SW 1271 (cell line): Measurements from ENCODE around the gene TLR9.
"Not testable (repeated sequence)": the region's sequence is repeated elsewhere in the genome, so short reads cannot be mapped to it uniquely, and the experiment has no call there.

Experiments used
- DNase-seq, 2 experiments: peaks; one replicate each; lab custom pipeline; 2025; lab: John Stamatoyannopoulos, UW

TLR9 gene, protein sequence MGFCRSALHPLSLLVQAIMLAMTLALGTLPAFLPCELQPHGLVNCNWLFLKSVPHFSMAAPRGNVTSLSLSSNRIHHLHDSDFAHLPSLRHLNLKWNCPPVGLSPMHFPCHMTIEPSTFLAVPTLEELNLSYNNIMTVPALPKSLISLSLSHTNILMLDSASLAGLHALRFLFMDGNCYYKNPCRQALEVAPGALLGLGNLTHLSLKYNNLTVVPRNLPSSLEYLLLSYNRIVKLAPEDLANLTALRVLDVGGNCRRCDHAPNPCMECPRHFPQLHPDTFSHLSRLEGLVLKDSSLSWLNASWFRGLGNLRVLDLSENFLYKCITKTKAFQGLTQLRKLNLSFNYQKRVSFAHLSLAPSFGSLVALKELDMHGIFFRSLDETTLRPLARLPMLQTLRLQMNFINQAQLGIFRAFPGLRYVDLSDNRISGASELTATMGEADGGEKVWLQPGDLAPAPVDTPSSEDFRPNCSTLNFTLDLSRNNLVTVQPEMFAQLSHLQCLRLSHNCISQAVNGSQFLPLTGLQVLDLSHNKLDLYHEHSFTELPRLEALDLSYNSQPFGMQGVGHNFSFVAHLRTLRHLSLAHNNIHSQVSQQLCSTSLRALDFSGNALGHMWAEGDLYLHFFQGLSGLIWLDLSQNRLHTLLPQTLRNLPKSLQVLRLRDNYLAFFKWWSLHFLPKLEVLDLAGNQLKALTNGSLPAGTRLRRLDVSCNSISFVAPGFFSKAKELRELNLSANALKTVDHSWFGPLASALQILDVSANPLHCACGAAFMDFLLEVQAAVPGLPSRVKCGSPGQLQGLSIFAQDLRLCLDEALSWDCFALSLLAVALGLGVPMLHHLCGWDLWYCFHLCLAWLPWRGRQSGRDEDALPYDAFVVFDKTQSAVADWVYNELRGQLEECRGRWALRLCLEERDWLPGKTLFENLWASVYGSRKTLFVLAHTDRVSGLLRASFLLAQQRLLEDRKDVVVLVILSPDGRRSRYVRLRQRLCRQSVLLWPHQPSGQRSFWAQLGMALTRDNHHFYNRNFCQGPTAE

DNA sequence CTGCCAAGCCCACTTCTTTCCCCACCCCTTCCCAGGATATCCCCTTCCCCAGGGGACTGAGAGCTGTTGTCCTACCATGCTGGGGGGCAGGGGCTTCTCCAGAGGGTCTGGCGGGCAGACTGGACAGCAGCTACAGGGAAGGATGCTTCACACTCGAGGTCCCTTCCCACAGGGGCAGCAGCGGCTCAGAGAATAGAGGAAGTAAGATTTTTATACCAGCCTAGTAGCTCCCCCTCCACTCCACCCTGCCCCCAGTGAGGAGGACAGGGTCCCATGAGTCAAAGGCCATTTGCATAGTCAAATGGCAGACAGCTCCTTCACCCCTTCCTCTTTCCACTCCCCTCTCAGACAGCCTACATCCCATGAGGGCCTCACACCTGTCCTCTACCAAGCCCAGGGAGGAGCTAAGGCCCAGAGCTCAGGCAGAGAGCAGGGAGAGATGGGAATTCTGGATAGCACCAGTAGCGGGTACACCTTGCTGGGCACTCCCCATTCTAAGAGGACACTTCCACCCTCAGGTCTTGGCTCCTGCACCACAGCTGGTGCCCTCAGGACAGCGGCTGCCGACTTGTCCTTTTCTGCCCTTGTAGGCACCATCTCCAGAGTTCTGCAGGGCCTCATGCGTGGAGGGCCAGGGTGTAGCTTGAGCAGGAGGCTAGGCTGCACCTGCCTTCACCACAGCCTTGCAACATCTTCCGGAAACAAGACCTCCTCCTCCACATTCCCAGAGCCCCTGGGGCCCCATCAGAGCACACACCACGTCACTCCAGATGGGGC is at the start of gene TLR9:
TSS of gene TLR9 (minus strand) at position 194 of the 777 bp plus-strand sequence. CDS start at position 78, 116 bp downstream.
- DNase-seq: no peak

DNA sequence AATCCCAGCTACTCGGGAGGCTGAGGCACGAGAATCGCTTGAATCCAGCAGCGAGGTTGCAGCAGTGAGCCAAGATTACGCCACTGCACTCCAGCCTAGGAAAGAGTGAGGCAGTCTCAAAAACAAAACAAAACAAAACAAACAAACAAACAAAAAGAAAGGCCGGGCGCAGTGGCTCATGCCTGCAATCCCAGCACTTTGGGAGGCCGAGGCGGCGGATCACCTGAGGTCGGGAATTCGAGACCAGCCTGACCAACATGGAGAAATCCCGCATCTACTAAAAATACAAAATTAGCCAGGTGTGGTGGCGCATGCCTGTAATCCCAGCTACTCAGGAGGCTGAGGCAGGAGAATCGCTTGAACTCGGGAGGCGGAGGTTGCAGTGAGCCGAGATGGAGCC is 49.3 kb upstream of the TLR9 start:
- not testable (repeated sequence) for DNase-seq

DNA sequence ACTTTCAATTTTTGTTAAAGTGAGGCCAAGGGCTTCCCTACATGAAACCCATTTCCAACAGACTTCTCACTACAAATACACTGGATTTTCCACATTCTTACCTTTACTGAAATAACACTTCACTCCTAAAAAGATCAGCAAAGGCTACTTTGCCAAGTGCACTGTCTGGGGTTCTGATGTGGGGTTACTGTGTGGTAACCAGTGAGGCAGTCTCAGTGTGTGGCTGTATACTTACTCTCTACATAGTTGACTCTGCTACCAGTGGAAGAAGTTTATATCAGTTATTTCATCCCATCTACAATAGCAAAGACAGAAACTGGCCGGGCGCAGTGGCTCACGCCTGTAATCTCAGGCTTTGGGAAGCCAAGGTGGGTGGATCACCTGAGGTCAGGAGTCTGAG is 47.4 kb upstream of the TLR9 start:
- no peak for DNase-seq

DNA sequence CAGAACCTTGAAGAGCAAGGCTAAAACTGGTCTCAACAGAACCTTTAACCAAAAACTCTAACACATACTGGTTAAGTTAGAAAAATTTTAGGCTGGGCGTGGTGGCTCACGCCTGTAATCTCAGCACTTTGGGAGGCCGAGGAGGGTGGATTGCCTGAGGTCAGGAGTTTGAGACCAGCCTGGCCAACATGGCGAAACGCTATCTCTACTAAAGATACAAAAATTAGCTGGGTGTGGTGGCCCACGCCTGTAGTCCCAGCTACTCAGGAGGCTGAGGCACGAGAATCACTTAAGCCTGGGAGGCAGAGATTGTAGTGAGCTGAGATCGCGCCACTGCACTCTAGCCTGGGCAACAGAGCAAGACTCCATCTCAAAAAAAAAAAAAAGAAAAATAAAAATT is 46.7 kb upstream of the TLR9 start:
- DNase-seq: not testable (repeated sequence)

DNA sequence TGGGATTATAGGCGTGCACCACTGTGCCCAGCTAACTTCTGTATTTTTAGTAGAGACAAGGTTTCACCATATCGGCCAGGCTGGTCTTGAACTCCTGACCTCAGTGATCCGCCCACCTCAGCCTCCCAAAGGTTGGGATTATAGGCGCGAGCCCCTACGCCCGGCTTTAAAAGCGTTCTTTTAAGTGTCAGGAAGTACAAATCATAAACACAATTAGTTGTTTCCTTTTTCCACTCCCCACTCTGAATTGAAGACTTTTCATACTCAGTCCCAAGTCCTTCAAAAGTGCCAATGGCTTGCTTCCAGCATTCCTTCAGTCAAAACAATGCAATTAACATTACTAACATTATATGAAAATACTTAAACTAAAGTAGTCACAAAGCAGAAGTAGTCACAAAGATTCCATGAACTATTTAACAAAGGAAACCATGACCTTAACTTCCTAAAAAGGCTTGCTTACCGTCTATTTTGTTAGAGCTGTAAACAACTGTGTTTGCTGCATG is 44.9 kb upstream of the TLR9 start:
- no peak for DNase-seq

DNA sequence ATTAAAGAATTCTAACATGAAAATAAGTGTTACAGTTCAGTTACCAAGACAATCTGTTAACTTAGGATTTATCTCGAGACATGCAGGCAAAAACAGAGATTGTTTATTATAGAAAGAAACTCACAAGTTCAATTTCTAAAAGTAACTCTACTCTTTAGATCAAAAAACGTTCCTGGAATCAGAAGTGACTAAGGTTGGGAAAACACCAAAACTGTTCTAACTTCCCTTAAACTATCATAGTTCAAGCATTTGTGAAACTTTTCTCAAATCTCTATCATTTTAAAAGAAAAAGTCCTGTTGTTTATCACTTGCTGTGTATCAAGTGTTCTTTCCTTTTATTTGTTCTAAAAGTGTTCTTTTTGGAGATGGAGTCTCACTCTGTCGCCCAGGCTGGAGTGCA is 44.3 kb upstream of the TLR9 start:
- no peak for DNase-seq

DNA sequence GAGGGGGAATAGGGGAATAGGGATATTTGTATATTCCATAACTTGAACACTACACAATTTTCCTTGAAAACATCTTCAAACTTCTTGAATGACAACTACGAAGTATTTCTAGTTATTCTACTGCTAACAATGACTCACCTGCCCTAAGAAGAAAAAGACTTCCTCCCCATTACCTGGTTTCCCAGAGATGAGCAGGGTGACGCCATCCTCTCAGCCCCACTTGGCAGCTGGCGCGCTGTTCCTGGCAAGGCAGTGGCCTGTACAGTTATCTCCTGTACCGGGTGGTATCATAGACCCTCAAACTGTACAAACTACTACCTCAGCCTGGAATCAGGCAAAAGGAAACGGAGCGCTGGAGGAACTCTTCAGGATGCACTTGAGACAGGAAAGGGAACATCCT is 42.6 kb upstream of the TLR9 start:
- no peak for DNase-seq

DNA sequence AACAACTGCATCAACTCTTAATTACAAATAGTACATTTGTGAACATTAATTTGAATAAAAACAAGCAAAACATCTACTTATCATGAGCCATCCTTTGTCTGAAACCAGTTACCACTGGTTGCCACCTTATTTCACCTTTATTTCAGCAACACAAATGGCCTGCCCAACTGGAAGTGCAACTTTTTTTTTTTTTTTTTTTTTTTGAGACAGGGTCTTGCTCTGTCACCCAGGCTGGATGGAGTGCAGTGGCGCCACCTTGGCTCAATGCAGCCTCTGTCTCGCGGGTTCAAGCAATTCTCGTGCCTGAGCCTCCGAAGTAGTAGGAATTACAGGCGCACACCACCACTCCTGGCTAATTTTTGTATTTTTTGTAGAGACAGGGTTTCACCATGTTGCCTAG is 39.9 kb upstream of the TLR9 start:
- no peak for DNase-seq

DNA sequence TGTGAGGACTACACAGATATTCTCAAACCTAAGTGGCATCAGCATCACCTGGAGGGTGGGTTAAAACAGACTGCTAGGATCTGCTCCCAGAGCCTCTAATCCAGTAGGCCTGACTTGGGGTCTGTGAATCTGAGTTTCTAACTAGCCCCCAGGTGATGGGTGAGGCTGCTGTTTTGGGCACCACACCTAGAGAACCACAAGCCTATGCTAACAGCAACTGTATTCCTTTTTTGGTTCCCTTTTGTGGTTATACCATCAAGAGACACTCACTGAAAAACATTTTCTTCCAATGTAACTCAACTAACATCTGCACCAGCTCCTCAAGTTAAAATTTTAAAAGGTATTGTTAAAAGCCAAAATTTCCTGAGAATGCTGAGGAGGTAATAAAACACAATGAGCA is 37.0 kb upstream of the TLR9 start:
- DNase-seq: no peak

DNA sequence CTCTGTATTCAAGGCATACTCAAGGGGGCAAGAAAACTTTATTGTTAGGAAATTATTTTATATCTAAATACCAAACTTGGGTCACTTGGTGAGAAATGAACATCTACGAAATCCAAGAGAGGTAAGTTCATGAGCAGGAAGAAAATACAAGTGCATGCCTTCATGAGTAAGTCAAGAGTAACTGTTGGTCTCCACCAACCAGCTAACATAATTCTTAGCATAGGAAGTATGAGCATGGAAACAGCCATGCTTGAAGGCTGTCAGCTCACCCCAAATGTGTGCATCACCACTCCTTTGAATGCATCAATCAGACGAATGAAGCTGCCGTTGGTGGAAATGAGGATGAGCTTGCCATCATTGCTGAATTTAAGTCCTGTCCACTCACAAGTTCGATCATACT is 34.0 kb upstream of the TLR9 start:
- no peak for DNase-seq

DNA sequence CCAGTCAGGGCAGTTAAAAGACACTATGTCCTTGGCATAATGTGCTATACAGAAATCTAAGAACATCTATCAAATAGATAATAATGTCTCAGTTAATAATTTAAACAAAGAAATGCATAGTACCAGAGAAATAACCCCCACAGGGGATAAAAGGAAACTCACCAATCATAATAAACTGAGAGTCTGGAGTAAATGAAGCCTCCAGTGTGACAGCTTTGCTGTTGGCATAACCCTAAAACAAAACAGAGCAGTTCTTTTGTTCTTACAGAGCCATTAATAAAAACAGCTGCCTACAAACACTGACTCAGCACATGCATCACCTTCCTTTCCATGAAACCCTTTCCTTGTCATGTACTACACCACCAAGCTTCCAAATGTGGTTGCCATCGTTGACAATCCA is 33.6 kb upstream of the TLR9 start:
- no peak for DNase-seq

DNA sequence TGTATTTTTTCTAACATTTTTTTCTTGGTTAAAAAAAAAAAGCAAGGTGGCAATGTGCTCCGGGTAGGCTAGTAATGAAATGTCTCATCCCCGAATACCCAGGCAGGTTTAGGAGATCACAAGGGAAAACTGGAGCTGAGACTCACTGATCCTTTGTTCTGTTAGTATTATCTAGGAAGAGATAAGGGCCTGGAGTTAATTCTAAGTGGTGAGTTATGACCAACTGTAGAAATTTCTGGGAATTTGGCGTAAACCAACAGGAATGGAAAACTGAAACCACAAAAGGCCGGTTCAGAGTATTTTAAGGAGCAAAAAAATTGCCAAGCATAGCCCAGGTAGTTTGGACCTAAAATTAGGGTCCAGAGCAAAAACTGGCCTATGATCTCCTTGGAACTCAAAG is 32.5 kb upstream of the TLR9 start:
- no peak for DNase-seq

DNA sequence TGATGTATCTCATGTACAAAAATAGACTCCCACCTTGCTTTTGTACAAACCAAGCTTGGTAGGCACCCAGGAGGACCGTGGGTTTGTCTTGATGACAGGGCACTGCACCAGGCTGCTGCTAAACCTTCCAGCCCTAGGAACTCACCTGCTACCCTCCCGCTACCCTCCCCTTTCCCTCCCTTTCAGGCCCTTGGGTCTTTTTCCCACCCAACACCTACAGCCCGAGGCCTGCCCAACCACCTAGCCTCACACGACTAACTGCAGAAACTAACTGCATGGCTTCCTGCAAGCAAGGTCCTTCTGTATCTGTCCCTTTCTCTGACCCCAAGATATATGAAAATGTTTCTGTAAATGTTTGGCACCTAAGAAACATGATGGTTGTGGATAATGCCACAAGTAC is 31.2 kb upstream of the TLR9 start:
- no peak for DNase-seq

DNA sequence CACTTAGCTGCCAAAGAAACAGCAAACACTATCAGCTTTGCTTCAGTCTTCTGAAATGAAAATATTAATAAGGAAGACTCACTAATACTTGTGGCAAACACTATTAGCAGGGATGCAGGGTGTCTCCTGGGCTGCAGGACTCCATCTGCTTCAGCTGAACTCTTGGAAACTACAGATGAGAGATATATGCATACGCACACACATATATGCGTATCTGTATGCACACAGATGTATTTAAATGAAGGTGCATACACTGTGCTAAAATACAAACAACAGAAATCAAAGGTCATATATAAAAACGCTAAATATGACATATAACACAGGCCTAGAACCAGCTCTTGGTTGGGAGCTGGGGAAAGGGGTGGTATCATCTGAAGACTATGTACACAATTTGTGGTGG is 30.7 kb upstream of the TLR9 start:
- no peak for DNase-seq

DNA sequence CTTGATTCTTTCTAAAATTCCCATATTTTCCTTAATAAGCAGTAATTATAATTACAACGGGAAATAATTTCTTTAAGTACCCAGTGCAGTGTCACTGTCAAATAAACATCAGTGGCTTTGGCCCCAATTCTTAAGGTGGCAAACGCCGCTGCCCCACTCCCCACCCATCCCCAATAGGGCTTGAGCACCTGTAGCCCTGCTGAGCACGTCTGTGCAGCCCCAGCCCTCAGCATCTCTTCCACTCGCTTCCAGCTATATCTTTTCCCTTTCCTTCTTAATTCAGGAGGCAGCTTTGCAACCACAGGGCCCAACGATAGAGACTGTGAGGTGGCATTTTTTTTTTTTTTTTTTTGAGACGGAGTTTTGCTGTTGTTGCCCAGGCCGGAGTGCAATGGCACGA is 29.2 kb upstream of the TLR9 start:
- DNase-seq: no peak

DNA sequence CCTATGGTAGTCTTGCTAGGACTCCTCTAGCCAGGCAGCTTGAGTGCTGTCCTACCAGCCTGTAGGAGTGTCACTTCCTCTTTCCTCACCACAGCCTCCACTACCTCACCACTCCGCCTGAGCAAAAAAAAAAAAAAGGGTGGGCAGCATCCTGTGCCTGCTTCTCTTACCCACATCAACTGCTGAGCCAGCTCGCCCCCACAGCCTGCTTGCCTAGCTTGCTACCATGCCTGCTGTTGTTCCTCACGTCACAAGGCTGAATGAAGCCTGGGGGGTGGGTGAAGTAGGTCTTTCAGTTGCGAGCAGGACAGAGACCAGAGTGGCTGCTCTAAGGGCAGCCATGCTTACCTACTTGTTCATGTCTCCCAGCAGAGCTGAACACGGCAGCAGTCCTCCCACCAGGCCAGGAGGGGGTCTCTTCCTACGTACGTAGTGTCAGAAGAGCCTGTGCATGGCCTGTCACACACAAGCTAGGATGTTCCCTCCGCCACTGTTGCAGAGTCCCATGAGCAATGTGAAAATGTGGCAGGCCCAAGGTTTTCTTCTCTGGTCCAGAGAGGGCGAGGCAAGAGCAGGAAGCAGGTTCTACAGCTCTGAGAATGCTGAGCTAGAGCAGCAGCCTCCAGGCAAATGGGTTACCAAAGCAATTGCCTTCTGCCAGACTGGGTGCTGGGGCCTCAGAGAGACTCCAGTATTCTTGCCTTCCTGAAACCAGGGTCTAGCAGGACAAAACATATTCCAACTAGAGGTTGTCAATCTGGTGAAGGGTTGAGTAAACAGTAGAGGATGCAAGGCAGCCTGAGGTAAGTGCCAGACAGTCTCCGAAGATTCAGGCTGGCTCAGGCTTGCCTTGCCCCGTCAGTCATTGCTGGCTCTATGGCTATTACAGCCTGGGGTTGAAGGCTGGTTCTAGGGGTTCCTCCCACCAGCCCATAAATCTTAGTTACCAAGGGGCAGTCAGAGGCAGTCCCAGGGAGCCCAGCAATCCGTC is 28.2 kb upstream of the TLR9 start:
- no peak for DNase-seq

DNA sequence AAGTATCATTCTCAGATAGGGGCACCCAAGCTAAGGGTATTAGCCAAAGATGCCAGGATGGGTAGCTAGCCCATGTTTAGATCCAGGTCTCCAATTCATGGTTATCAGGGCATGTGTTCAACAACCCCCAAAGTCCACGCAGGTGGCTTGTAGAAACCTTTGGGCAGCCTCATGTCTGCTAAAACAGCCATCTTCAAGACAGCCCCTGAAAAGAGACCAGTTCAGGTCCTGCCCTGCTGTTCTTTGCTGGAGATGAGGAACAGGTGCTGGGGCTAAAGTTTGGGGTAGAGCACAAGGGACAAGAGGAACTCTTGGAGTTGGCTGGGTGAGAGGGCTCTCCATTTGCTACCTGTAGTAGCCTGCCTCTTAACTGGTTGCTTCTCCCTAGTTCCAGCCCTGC is 24.7 kb upstream of the TLR9 start:
- no peak for DNase-seq

DNA sequence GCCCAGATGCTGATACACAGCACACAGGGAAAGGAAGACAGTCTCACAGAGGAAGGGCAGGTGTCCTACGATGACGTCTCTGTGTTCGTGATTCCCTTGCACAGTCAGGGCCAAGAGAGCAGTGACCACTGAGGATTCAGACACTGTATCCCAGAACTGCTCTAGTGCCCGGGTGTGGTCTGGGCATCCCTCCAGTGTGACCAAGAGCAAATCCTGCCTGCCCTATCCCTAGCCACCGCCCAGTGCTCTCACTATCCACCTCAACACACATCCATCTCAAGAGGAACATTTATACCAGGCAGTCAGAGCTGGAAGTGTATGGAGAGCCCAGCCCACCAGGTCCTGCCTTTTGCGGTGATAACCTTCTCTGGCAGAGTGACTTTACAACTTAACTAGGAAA is 24.2 kb upstream of the TLR9 start:
- DNase-seq: no peak

DNA sequence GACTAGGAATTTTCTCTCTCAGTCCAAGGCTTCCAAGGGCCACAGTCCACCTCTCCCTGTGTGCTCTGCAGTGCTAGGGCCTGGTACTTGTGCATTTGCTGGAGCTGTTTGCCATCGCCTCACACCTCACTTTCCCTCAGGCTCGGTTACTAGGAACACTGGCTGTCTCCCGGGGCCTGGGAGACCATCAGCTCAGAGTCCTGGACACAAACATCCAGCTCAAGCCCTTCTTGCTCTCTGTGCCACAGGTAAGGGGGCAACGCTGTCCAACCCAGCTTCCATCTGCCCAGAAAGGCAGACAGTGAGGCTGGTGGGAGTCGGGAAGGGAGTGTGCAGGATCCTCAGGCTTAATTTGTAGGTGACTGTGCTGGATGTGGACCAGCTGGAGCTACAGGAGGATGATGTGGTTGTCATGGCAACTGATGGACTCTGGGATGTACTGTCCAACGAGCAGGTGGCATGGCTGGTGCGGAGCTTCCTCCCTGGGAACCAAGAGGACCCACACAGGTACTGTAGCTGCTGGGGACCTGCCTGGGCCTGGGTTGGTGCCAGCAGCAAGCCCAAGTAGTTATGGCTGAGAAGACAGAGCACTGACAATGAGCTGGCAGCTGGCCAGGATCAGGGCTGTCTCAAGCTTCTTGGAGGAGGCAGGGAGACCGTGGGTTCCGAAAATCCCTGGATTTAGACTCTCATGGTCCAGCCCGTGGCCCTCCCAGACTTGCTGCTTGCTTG is 23.5 kb upstream of the TLR9 start:
- DNase-seq: no peak

DNA sequence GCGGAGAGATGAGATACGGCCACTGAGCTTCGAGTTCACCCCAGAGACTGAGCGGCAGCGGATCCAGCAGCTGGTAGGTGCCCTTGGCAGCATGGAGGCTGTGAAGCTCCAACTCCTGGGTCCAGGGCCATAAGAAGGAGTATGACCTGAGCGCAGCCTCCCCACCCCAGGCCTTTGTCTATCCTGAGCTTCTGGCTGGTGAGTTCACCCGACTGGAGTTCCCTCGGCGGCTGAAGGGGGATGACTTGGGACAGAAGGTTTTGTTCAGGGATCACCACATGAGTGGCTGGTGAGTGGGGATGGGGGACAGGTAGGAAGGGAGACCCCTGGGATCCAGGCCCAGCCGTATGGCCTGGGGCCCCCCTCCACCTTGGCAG is 22.7 kb upstream of the TLR9 start:
- no peak for DNase-seq
